TTC549 (cell line): ENCODE data around the gene BHLHE40.

Experiments
- FAIRE-seq: peaks from 2 replicates; lab custom pipeline; 2012; peaks lifted over from hg19 to GRCh38; lab: Jason Lieb, UNC

Gene BHLHE40

GRCh38 chr3:4979428-4980228, at the start of gene BHLHE40:
Gene BHLHE40 (plus strand): TSS chr3:4979437. CDS start chr3:4979719, 282 bp downstream.
- FAIRE-seq = no peak

- no peak for FAIRE-seq
Measured at GRCh38 chr3:4930501-4930900, 48.7 kb upstream of the BHLHE40 start.

GRCh38 chr3:4934050-4934449, 45.2 kb upstream of the BHLHE40 start:
- no peak for FAIRE-seq

GRCh38 chr3:4935347-4935746, 43.9 kb upstream of the BHLHE40 start:
- FAIRE-seq = no peak

GRCh38 chr3:4936982-4937614, 42.1 kb upstream of the BHLHE40 start:
- FAIRE-seq = no peak

GRCh38 chr3:4938281-4938982, 40.8 kb upstream of the BHLHE40 start:
- FAIRE-seq = no peak

- FAIRE-seq = no peak
Measured at GRCh38 chr3:4939276-4939675, 40.0 kb upstream of the BHLHE40 start.

GRCh38 chr3:4940985-4941384, 38.3 kb upstream of the BHLHE40 start:
- FAIRE-seq = no peak

- no peak for FAIRE-seq
Measured at GRCh38 chr3:4943549-4943948, 35.7 kb upstream of the BHLHE40 start.

GRCh38 chr3:4945324-4945723, 33.9 kb upstream of the BHLHE40 start:
- FAIRE-seq = no peak

GRCh38 chr3:4947028-4947427, 32.2 kb upstream of the BHLHE40 start:
- no peak for FAIRE-seq

GRCh38 chr3:4948395-4948794, 30.8 kb upstream of the BHLHE40 start:
- FAIRE-seq = no peak

- no peak for FAIRE-seq
Measured at GRCh38 chr3:4949004-4949403, 30.2 kb upstream of the BHLHE40 start.

- FAIRE-seq = no peak
Measured at GRCh38 chr3:4949659-4950058, 29.6 kb upstream of the BHLHE40 start.

- no peak for FAIRE-seq
Measured at GRCh38 chr3:4950351-4950784, 28.9 kb upstream of the BHLHE40 start.

- FAIRE-seq = no peak
Measured at GRCh38 chr3:4950948-4951347, 28.3 kb upstream of the BHLHE40 start.

- no peak for FAIRE-seq
Measured at GRCh38 chr3:4953119-4953518, 26.1 kb upstream of the BHLHE40 start.

- FAIRE-seq = no peak
Measured at GRCh38 chr3:4954256-4955000, 24.8 kb upstream of the BHLHE40 start.

- no peak for FAIRE-seq
Measured at GRCh38 chr3:4956099-4956498, 23.1 kb upstream of the BHLHE40 start.

- no peak for FAIRE-seq
Measured at GRCh38 chr3:4956738-4957137, 22.5 kb upstream of the BHLHE40 start.

- FAIRE-seq = no peak
Measured at GRCh38 chr3:4957978-4958377, 21.3 kb upstream of the BHLHE40 start.

GRCh38 chr3:4959180-4959579, 20.1 kb upstream of the BHLHE40 start:
- FAIRE-seq = no peak
